HepG2 (cell line): ENCODE data around the gene CYB5B. TPM values are rescaled to one million over a fixed set of nuclear protein-coding genes. Genes with fewer than 3 reads are reported as not detected.

Source experiments
- HNRNPUL1 ChIP-seq: fragments of 200-400 bp; formaldehyde crosslinking; IDR thresholded peaks from 2 replicates; pipeline ENCODE4 v1.6.1; 2017; ENCODE audit warnings: low read depth, mild to moderate bottlenecking, low read length, moderate library complexity
- NONO ChIP-seq, 2 experiments: fragments of 450-650 bp in 1 of 2; sonication (generic) in 1 of 2; formaldehyde crosslinking in 1 of 2; IDR thresholded peaks in 1 of 2; conservative IDR thresholded peaks in 1 of 2; 2 replicates each; pipeline versions ENCODE4 v1.6.1 to v1.8.0; 2017 to 2022; ENCODE audit warnings: mild to moderate bottlenecking in 1 of 2, missing genetic modification reagents in 1 of 2, moderate library complexity in 1 of 2
- SOX13 ChIP-seq, 3 experiments: fragments of 450-650 bp in 1 of 3; sonication (generic) in 1 of 3; formaldehyde crosslinking in 1 of 3; IDR thresholded peaks in 2 of 3; conservative IDR thresholded peaks in 1 of 3; 2 replicates each; pipeline versions ENCODE4 v1.5.0 to v1.6.1; 2016 to 2020; ENCODE audit warnings: antibody characterized with exemption in 1 of 3, mild to moderate bottlenecking in 1 of 3, missing compliant biosample characterization in 1 of 3, missing genetic modification reagents in 1 of 3, moderate library complexity in 1 of 3
- SP4 ChIP-seq: sonication (generic); formaldehyde crosslinking; IDR thresholded peaks from 2 replicates; pipeline ENCODE4 v1.8.1; 2023; ENCODE audit warnings: mild to moderate bottlenecking, missing genetic modification reagents
- ZBTB42 ChIP-seq: sonication (generic); formaldehyde crosslinking; IDR thresholded peaks from 2 replicates; pipeline ENCODE4 v1.5.0; 2020; ENCODE audit warnings: mild to moderate bottlenecking, missing genetic modification reagents
- ZFP36L2 ChIP-seq: sonication (generic); formaldehyde crosslinking; IDR thresholded peaks from 2 replicates; pipeline ENCODE4 v1.4.0; 2020; ENCODE audit warnings: missing genetic modification reagents
- ZNF441 ChIP-seq: sonication (generic); formaldehyde crosslinking; IDR thresholded peaks from 2 replicates; pipeline ENCODE4 v1.7.0; 2021; ENCODE audit warnings: missing genetic modification reagents, borderline replicate concordance
- ZSCAN29 ChIP-seq: sonication (generic); formaldehyde crosslinking; conservative IDR thresholded peaks from 2 replicates; pipeline ENCODE4 v1.4.0; 2020; ENCODE audit warnings: mild to moderate bottlenecking, missing genetic modification reagents
- polyA plus RNA-seq, 8 experiments: library from polyadenylated mRNA; depleted of rRNA in 3 of 8; stranded (reverse) in 7 of 8; unstranded in 1 of 8; fragments of >200 nt; fragmentation: Illumina TruSeq in 4 of 8; extraction: Trizol in 4 of 8; gene quantifications; 2 replicates each; pipeline versions ENCODE4 v1.2.1 to v1.2.3, GENCODE V29; 2011 to 2016; ENCODE audit warnings: low read depth in 4 of 8, missing spikeins in 1 of 8, mixed read lengths in 1 of 8; ENCODE audit not compliant: insufficient read depth in 1 of 8
- total RNA-seq, 5 experiments: library from RNA; depleted of rRNA; stranded (reverse); fragments of >200 nt; fragmentation: Illumina TruSeq; extraction: Trizol; gene quantifications; 2 replicates each; pipeline ENCODE4 v1.2.3, GENCODE V29; 2016; ENCODE audit warnings: low read depth in 1 of 5
- TF ChIP-seq, protein P1 (sequence below): sonication (generic); formaldehyde crosslinking; IDR thresholded peaks from 2 replicates; pipeline ENCODE4 v1.4.0; 2020; ENCODE audit warnings: missing genetic modification reagents, borderline replicate concordance
- TF ChIP-seq, protein P2 (sequence below): sonication (generic); formaldehyde crosslinking; conservative IDR thresholded peaks from 2 replicates; pipeline ENCODE4 v1.8.0; 2022; ENCODE audit warnings: mild to moderate bottlenecking, moderate library complexity, missing genetic modification reagents
- TF ChIP-seq, protein P3 (sequence below): sonication (generic); formaldehyde crosslinking; IDR thresholded peaks from 2 replicates; pipeline ENCODE4 v1.4.0; 2020; ENCODE audit warnings: missing genetic modification reagents
- TF ChIP-seq, protein P4 (sequence below): sonication (generic); formaldehyde crosslinking; IDR thresholded peaks from 2 replicates; pipeline ENCODE4 v1.8.1; 2023; ENCODE audit warnings: mild to moderate bottlenecking, moderate library complexity, missing genetic modification reagents
- TF ChIP-seq, protein P5 (sequence below), 2 experiments: IDR thresholded peaks; 2 replicates each; pipeline ENCODE4 v1.6.1; 2011 to 2012; ENCODE audit warnings: low read length in 2 of 2, borderline replicate concordance in 1 of 2, low read depth in 1 of 2, mild to moderate bottlenecking in 1 of 2, moderate library complexity in 1 of 2

CYB5B gene
- total and polyA plus RNA-seq, 2 of the 13 experiments (the other 11 are each of a cell fraction or from before 2014, with no cell fraction given) = 234 to 432 TPM

DNA sequence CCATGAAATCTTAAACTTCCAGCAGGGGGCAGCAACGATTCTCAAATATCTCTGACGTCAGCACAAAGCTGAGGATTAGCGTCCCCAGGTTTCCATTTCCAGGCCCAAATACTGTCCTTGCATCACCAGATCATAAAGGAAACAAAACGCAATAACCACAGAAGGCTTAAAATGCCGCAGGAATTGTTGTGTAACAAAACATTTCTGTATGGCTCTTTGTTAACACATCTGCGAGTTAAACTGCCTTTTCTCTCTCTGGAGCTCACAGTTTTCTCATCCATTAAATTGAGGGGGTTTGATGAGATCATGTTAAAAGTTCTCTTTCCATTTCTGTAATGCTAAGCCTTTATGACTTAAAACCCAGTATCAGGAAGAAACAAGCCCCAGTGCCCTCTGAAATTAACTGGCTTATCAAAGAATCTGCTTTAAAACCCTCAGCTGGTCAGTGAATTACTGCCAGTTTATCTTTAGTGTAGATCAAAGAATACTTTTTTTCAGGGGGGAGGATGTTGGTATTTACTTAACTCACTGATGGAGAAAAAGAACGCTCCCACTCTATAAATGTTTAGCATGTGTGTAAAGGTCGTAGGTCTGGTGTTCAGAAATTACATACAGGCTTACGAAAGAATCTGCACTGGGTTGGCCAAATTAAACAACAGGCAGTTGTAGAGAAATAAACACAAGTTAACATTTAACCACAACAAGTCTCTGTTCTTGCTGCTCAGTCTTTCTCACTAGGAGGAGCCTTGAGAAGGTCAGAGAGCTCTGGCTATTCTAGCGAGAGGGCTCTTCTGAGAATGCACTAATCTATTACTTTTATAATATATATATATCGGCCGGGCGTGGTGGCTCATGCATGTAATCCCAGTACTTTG, 28.0 kb upstream of the CYB5B start (continued):
- TF ChIP-seq, protein P1, sequence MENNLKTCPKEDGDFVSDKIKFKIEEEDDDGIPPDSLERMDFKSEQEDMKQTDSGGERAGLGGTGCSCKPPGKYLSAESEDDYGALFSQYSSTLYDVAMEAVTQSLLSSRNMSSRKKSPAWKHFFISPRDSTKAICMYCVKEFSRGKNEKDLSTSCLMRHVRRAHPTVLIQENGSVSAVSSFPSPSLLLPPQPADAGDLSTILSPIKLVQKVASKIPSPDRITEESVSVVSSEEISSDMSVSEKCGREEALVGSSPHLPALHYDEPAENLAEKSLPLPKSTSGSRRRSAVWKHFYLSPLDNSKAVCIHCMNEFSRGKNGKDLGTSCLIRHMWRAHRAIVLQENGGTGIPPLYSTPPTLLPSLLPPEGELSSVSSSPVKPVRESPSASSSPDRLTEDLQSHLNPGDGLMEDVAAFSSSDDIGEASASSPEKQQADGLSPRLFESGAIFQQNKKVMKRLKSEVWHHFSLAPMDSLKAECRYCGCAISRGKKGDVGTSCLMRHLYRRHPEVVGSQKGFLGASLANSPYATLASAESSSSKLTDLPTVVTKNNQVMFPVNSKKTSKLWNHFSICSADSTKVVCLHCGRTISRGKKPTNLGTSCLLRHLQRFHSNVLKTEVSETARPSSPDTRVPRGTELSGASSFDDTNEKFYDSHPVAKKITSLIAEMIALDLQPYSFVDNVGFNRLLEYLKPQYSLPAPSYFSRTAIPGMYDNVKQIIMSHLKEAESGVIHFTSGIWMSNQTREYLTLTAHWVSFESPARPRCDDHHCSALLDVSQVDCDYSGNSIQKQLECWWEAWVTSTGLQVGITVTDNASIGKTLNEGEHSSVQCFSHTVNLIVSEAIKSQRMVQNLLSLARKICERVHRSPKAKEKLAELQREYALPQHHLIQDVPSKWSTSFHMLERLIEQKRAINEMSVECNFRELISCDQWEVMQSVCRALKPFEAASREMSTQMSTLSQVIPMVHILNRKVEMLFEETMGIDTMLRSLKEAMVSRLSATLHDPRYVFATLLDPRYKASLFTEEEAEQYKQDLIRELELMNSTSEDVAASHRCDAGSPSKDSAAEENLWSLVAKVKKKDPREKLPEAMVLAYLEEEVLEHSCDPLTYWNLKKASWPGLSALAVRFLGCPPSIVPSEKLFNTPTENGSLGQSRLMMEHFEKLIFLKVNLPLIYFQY = peak; percentile 72; the same call in 1 of the 2 replicates
- TF ChIP-seq ZSCAN29 (CRISPR knock-in tag) = peak; percentile 19; the same call in 1 of the 2 replicates
- TF ChIP-seq ZNF441 (CRISPR knock-in tag) = 0 out of 2 replicates have a peak, but pooled peaks have one; percentile 7
- TF ChIP-seq, protein P2, sequence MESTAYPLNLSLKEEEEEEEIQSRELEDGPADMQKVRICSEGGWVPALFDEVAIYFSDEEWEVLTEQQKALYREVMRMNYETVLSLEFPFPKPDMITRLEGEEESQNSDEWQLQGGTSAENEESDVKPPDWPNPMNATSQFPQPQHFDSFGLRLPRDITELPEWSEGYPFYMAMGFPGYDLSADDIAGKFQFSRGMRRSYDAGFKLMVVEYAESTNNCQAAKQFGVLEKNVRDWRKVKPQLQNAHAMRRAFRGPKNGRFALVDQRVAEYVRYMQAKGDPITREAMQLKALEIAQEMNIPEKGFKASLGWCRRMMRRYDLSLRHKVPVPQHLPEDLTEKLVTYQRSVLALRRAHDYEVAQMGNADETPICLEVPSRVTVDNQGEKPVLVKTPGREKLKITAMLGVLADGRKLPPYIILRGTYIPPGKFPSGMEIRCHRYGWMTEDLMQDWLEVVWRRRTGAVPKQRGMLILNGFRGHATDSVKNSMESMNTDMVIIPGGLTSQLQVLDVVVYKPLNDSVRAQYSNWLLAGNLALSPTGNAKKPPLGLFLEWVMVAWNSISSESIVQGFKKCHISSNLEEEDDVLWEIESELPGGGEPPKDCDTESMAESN (CRISPR knock-in tag) = no peak
- TF ChIP-seq SP4 (CRISPR knock-in tag) = no peak
- TF ChIP-seq NONO (IDR thresholded peaks at IDR 0.05) = no peak
- TF ChIP-seq NONO (CRISPR knock-in tag; conservative IDR thresholded peaks at IDR 0.05) = peak; percentile 77
- TF ChIP-seq, protein P3, sequence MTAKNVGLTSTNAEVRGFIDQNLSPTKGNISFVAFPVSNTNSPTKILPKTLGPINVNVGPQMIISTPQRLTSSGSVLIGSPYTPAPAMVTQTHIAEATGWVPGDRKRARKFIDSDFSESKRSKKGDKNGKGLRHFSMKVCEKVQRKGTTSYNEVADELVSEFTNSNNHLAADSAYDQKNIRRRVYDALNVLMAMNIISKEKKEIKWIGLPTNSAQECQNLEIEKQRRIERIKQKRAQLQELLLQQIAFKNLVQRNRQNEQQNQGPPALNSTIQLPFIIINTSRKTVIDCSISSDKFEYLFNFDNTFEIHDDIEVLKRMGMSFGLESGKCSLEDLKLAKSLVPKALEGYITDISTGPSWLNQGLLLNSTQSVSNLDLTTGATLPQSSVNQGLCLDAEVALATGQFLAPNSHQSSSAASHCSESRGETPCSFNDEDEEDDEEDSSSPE = peak; percentile 41
- TF ChIP-seq SOX13 (IDR thresholded peaks at IDR 0.05) = peak; percentile 86
- TF ChIP-seq SOX13 (CRISPR knock-in tag; conservative IDR thresholded peaks at IDR 0.05 in 1 of 2, IDR thresholded peaks at IDR 0.05 in 1 of 2) = peak in 1 of 2 experiments; percentile 95; a peak in 2 of 4 replicates
- peak; percentile 7; the same call in 1 of the 2 replicates for TF ChIP-seq ZFP36L2 (CRISPR knock-in tag)
- TF ChIP-seq, protein P4, sequence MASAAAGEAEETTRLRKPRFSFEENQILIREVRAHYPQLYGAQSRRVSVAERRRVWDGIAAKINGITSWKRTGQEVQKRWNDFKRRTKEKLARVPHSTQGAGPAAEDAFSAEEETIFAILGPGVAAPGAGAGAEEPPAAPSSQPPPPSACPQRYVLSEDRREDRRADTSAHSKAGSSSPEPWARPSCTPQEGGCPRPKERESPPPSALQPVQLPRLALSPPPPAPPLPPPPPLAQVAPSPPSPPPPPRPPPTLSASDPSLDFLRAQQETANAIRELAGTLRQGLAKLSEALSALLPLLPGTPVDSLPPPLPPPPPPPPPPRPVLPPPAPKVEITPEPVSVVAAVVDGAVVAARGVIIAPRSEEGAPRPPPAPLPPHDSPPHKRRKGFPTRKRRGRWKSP (CRISPR knock-in tag) = no peak
- peak; percentile 58; the same call in 1 of the 2 replicates for TF ChIP-seq ZBTB42 (CRISPR knock-in tag)
- TF ChIP-seq, protein P5, sequence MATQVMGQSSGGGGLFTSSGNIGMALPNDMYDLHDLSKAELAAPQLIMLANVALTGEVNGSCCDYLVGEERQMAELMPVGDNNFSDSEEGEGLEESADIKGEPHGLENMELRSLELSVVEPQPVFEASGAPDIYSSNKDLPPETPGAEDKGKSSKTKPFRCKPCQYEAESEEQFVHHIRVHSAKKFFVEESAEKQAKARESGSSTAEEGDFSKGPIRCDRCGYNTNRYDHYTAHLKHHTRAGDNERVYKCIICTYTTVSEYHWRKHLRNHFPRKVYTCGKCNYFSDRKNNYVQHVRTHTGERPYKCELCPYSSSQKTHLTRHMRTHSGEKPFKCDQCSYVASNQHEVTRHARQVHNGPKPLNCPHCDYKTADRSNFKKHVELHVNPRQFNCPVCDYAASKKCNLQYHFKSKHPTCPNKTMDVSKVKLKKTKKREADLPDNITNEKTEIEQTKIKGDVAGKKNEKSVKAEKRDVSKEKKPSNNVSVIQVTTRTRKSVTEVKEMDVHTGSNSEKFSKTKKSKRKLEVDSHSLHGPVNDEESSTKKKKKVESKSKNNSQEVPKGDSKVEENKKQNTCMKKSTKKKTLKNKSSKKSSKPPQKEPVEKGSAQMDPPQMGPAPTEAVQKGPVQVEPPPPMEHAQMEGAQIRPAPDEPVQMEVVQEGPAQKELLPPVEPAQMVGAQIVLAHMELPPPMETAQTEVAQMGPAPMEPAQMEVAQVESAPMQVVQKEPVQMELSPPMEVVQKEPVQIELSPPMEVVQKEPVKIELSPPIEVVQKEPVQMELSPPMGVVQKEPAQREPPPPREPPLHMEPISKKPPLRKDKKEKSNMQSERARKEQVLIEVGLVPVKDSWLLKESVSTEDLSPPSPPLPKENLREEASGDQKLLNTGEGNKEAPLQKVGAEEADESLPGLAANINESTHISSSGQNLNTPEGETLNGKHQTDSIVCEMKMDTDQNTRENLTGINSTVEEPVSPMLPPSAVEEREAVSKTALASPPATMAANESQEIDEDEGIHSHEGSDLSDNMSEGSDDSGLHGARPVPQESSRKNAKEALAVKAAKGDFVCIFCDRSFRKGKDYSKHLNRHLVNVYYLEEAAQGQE (IDR thresholded peaks at IDR 0.05; ENCODE audit: borderline replicate concordance in 1 of 2, low read depth in 1 of 2, low read length in 2 of 2) = peak in 1 of 2 experiments; percentile 54; a peak in 1 of 4 replicates
- peak; percentile 79; the same call in 1 of the 2 replicates for TF ChIP-seq HNRNPUL1
